Measurements from ENCODE around the gene NUDT22.

Gene NUDT22, protein sequence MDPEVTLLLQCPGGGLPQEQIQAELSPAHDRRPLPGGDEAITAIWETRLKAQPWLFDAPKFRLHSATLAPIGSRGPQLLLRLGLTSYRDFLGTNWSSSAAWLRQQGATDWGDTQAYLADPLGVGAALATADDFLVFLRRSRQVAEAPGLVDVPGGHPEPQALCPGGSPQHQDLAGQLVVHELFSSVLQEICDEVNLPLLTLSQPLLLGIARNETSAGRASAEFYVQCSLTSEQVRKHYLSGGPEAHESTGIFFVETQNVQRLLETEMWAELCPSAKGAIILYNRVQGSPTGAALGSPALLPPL

DNA sequence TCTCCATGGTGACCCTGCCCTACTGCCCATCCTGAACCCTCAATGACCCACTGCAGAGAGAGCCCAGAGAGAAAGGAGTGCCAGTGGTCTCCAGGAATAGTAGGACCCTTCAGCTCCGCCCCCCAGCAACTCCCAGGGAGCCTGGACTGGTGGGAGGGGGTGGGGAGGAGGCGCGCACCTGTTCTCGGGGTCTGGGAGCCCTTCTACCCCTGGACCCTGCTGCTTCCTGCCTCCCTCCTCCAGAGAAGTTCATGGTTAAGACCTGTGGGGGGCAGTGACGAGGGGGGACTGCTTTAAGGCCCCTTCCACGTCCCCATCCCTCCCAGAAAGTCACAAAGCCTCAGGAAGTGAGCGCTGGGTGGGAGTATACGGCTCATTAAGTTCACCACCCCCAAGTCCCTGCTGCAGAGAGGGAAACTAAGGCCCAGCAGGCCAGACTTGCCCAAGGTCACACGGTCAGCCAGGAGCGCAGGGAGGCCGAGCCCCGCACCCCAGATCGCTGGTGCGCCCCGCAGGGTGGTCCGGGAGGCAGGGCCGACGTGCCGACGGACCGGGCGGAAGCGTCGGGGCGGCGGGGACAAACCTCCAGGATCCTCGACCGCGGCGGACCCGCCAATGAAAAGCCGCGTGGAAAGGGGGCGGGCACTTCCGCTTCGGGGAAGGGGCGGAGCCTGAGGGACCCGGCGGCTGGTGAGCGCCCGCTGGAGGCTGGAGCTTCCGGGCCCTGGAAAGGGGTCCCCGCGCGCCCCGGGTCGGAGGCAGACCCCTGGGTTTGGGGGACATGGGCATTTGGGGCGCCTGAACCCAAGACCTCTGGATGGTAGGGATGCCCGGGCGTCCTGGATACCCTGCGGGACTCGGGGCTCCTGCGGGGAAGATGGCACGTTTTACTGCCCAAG, at the start of gene NUDT22, which contains the start of gene TRPT1:
Gene NUDT22 (plus strand): TSS at position 667 of the 899 bp plus-strand sequence. CDS start 379 bp downstream, outside the sequence.
Gene TRPT1 (minus strand): TSS at position 579 of the 899 bp plus-strand sequence. CDS start 326 bp downstream, at position 253.
- DNase-seq = peak; percentile 64 to 94

DNA sequence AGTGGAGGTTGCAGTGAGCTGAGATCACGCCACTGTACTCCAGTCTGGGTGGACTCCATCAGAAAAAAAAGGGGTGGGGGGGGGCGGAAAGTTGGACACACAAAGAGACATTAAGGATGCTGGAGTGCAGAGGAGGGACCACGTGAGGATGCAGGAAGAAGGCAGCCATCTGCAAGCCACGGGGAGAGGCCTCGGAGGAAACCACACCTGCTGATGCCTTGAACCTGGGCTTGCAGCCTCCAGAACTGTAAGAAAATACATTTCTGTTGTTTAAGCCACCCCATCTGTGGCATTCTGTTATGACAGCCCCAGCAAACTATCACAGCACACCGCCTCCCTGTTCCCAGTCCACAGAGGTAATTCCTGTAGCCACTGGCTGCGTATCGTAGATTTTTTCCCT, 49.3 kb upstream of the NUDT22 start:
- no peak for DNase-seq

GRCh38 chr11:64178203-64178602, 47.9 kb upstream of the NUDT22 start:
- no peak for DNase-seq

DNA sequence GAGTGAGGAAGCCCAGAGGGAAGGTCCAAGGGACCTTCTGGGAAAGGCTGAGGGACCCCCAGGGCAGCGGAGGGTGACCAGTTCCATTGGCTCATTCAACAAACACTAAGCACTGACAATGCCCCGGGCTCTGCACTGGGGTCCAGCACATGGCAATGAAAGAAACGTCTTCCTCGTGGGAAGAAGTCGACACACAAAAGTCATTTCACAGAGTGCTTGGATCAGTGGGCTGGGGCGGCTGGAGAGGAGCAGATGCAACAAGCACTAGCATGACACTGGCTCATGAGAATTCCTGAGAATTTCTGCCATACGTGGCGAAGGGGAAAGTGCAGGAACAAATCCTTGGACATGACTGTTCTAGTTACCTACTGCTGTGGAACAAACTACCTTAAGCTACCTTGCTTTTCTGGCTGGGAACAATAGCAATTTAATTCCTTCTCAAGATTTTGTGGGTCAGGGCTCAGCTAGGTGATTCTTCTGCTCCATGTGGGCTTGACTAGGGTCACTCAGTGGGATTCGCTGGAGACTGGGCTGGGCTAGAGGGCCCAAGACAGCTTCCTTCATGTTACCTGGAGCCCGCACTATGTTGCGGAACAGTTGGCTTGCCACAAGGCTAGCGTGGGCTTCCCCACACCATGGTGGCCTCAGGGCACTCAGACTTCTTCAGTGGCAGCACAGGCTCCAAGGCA, 47.0 kb upstream of the NUDT22 start:
- no peak for DNase-seq

DNA sequence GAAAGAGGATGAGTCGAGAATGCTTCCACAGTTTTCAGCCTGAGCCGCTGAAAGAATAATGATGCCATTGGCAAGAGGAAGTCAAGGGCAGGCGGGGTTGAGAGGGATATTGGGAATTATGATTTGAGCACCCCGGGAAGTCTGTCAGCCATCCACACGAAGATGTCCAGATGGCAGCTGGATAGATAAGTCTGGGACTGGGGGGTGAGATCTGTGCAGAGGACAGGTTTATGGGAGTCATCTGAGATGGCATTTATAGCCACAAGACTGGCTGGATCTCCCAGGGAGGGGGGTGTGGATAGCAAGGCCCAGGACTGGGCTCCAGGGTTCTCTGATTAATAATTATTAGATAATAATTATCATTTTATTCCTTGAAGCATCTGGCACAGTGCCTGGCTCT, 45.2 kb upstream of the NUDT22 start:
- DNase-seq = no peak

DNA sequence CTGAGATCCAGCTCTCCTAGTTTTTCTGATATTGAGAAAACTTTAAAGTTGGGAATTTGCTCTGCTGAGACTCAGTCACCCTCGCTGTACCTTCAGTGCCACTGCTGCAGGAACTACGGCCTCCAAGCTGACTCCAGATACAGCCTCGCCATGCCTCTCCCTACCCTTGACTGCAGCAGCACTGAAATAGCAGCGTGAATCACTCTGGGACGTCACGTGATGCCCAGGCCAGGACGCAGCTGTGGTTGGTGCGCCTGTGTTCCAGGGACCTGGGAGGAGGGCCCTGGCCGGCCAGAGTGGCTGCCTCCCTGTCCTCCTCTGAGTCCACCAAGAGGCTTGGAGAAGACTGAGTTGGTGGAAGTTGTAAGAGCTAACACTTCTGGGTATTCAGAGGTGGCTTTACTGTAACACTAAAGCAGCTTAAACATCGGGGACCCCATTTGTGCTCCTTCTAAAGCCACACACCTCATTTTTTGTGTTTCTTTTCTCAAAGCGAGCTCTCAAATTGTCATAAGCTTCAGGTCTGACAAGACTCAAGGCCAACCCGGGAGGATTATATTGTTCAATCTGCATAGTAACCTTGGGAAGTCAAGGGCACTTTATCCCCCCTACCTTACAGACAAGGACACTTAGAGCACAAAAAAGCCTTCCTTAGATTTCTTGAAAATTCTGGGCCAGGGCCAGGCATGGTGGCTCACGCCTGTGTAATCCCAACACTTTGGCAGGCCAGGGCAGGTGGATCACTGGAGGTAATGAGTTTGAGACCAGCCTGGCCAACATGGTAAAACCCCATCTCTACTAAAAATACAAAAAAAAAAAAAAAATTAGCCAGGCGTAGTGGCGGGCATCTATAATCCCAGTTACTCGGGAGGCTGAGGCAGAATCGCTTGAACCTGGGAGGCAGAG, 44.3 kb upstream of the NUDT22 start:
- peak; percentile 43 to 85 for DNase-seq

DNA sequence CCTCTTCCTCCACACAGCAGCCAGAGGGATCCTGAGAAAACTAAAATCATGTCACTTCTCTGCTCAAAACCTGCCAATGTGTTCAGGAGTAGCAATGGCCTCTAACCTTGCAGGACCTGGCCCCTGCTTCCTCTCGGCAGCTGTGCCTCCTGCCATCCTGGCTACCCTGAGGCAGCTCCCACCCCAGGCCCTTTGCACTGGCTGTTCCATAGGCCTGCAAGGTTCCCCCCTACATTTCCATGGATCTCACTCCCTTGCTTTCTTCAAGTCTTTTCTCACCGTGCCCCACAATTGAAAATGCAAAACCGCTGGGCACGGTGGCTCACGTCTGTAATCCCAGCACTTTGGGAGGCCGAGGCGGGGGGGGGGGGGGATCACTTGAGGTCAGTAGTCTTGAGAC, 42.2 kb upstream of the NUDT22 start:
- DNase-seq = no peak

- peak; percentile 68 to 89 for DNase-seq
Measured at GRCh38 chr11:64185175-64185692, 40.8 kb upstream of the NUDT22 start.

DNA sequence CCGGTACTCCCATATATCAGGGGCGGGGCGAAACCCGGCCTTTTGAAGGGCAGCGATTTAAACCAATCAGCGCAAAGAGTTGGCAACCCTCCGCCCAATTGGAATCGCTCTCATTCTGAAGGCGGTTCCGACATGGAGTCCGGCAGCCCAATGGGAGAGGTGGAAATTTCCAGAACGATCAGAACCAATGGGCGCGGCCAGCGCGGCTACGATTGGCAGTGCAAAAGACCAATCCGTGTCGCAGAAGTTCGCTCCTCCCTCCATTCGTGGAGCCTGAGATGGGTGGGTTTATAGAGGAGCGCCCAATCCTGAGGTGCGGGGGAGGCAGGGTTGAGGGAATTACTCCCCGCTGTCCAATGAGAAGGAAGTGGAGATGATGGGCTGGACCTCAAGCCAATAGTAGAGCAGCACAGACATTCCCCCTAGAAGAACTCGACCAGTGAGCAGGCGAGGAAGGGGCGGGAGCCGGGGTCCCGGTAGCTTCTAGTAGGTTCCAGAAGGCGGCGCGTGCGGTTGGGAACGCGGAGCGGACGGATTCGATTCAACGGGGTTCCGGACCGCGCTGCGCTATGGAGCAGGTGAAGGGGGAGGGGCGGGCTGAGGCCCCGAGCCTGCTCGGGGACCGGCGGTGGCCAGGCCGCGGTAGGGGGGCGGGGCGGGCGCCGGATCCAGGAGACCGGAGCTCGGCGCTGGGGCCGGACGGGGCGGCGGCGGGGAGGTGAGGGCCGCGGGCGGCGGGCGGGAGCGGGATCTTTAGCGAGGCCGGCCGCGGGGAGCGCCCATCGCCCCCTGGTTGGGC, 40.2 kb upstream of the NUDT22 start, which contains the start of gene STIP1:
Gene STIP1 (plus strand): TSS at position 479 of the 799 bp plus-strand sequence. CDS start 91 bp downstream, at position 570.
- DNase-seq = peak; percentile 100

GRCh38 chr11:64186492-64187165, 39.4 kb upstream of the NUDT22 start:
- peak in 1 of 2 experiments; percentile 46 for DNase-seq

DNA sequence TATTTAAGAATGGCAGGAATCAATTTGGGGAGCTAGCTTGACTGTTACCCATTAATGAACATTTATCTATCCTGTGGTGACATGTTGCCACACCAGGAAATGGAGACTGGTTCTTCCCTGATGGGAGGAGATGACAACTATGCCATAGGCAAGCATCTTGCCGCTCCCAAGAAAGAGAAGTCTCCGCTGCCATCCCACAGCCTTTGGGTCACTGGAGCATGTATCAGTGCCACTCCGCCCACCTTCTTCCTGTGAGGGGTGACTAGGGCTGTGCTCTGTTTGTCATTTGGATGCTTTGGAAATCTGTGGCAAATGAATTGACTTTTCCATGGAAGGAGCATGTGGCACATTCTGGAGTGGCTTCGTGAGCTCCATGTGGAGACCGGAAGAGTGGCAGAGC, 33.6 kb upstream of the NUDT22 start:
- DNase-seq = no peak

DNA sequence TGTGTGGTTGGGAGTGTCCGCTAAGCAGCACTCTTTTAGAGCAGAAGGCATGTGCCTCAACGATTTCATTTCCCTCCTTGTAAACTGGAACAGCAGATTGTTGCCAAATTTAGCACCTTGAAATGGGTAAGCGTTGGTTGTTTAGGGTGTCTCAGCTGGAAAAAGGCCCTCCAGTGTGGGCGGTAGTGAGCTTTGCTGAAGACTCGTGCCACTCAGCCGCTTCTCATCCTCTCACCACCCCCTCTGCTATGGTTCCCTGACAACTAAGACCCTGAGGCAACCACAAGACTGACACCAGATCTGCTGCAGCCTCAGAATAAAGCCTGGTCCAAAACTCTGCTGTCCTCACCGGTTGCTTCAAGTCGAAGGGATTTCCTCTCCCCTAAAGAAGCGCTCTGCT, 29.4 kb upstream of the NUDT22 start:
- no peak for DNase-seq

DNA sequence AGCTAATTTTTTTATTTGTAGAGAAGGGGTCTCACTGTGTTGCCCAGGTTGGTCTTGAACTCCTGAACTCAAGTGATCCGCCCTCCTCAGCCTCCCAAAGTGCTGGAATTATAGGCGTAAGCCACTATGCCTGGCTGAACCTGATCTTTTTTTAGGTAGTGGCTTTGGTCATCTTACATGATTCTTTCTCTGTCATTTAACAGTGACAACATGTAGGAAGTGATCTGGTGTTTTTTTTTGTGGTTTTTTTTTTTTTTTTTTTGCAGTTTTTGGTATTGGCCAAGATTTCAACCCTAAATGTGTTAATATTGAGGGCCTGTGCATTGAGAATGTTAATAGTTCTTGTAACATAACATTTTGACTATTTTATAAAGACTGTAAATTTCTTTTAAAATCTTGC, 27.6 kb upstream of the NUDT22 start:
- no peak for DNase-seq

GRCh38 chr11:64201543-64201942, 24.5 kb upstream of the NUDT22 start:
- DNase-seq = no peak

DNA sequence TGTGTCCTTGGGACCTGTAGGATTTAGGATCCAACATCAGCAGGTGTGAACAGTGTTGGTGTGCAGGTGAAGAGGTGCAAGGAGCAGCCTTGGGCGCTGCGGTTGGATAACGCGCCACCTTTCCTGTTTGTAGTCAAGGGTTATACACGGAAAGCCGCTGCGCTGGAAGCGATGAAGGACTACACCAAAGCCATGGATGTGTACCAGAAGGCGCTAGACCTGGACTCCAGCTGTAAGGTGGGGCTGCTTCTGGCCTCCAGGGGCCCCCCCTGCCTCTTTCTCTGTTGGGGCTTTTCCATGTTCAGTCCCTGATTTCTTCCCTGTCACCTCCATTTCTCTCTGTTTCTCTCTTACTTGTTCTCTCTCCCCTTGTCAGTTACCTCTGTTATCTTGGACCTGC, 23.1 kb upstream of the NUDT22 start:
- no peak for DNase-seq

DNA sequence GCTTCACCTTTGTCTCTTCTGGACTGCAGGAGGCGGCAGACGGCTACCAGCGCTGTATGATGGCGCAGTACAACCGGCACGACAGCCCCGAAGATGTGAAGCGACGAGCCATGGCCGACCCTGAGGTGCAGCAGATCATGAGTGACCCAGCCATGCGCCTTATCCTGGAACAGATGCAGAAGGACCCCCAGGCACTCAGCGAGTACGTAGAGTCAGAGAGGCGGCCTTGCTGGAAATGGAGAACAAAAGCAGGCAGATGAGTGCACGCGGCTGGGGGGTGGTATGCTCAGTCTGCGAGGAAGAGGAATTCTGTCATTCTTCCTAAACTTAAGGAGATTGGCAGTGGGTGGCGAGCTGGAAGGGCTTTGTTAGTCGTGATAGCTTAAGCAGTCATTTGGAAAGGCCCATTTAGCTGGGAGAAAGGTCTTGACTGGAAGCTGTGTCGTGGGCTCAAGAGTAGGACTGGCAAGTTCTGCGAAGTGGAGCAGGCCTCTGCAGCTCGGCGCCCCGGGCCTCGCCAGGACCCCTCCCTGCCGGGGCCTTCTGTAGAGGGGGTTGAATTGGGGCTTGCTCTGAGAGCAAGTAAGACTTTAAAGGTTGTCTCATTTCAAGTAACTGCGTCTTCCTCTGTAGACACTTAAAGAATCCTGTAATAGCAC, 22.5 kb upstream of the NUDT22 start:
- no peak for DNase-seq

DNA sequence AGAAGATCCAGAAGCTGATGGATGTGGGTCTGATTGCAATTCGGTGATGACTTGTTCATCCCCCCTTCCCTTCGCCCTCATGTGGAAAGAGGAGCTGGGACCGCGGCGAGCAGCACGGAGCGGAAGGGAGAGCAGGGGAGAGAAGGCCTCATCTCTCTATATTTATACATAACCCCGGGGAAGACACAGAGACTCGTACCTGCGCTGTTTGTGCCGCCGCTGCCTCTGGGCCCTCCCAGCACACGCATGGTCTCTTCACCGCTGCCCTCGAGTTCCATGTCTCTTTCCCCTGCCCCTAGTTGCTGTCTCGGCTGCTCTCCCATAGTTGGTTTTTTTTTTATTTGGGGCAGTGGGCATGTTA, 22.0 kb upstream of the NUDT22 start:
- DNase-seq = no peak

DNA sequence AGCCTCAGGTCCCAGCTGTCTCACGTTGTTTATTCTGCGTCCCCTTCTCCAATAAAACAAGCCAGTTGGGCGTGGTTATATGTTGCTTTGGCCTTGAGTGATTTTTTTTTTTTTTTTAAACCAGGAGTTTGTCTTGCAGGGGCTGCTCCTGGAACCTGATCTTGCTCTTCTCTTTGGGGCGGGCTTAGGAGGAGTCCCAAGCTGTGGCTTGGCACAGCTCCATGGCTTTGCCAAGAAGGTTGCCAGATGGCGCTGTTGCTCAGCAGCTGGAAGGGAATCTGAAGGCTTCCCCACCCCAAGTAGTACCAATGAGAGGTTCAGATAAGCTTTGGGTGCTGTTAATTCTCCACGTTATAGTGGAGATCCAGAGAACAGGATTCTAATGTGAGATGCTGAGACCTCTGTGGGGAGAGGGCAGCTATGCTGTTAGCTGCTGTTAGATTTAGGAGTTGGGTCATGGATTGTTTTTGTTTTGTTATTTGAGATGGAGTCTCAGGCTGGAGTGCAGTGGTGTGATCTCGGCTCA, 21.5 kb upstream of the NUDT22 start:
- peak; percentile 67 to 86 for DNase-seq

DNA sequence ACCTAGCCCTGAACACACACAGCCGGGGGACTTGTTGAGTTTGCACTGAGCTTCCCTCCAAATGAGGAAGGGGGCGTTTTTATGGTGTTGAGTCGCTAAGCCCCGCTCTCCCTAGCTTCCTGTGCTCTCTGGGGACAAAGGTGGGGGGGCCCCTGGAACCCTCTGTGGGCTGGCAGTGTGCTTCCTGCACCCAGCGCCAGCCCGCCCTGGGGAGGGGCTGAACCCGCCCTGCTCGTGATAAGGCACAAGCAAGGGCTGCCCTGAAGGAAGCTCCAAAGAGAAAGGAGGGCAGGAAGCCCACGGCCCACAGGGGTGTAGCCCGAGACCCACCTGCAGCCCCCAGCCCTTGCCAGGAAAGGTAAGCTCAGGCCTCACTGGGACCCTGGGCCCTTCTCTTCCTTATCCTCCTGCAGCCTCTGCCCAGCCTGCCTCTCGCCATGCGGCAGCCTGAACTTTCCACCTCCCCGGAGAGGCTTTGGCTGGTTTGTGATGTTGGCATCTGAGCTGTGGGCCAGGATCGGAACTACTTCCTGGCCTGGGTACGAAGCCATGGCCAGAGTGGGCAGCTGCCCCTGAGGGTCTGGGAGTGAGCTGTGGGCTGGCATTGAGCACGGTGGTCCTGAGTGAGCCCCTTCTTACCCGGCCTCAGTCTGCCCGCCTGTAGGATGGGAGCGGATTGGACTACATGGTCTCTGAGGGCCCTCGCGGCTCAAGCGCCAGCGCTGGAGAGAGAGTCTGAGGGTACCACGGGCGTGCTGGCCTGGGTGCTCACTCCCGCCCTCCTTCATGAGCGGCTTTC, 19.4 kb upstream of the NUDT22 start, which contains the start of gene FERMT3:
Gene FERMT3 (plus strand): TSS at position 265 of the 799 bp plus-strand sequence. CDS start 644 bp downstream, outside the sequence.
- DNase-seq = no peak

Data from NCI-H526 (cell line).